PC-9 (cell line): Measurements from ENCODE around the gene TBC1D22A. TPM values are rescaled to one million over a fixed set of nuclear protein-coding genes. Genes with fewer than 3 reads are reported as not detected.

Experiments
- BruUV-seq: library from RNA; stranded (reverse); fragments of 400-500 nt; replicated peaks from 2 replicates; lab custom pipeline; 2021; lab: Mats Ljungman, UMichigan
- CTCF ChIA-PET: fragments of 300-600 bp; sonication (Branson Sonifier 250); formaldehyde crosslinking; loops from one replicate; lab custom pipeline; 2022; ENCODE audit warnings: antibody characterized with exemption; lab: Charles Lee
- POLR2A ChIA-PET: fragments of 300-600 bp; sonication (Branson Sonifier 250); formaldehyde crosslinking; loops from one replicate; lab custom pipeline; 2022; ENCODE audit warnings: antibody characterized with exemption; ENCODE audit not compliant: unreplicated experiment; lab: Charles Lee
- DNase-seq, 2 experiments: peaks; one replicate each; pipeline versions ENCODE4 v3.0.0 to v3.0.0-alpha.2; 2015 to 2022; ENCODE audit warnings: mixed read lengths in 1 of 2
- H2AFZ ChIP-seq: fragments of 200-600 bp; sonication (generic); 2 replicates; pipeline ENCODE4 v1.8.1; 2017; ENCODE audit warnings: antibody characterized with exemption
- H3F3A ChIP-seq: fragments of 200-600 bp; sonication (generic); 2 replicates; pipeline ENCODE4 v1.8.1; 2017; ENCODE audit warnings: antibody characterized with exemption, mild to moderate bottlenecking, low read depth; ENCODE audit not compliant: insufficient read depth
- H3K27ac ChIP-seq: fragments of 200-600 bp; sonication (generic); 2 replicates; pipeline ENCODE4 v1.6.1; 2016; ENCODE audit warnings: mixed run types
- H3K27me3 ChIP-seq: fragments of 200-600 bp; sonication (generic); 2 replicates; pipeline ENCODE4 v1.6.1; 2016; ENCODE audit warnings: low read depth, mixed run types; ENCODE audit not compliant: insufficient read depth
- H3K36me3 ChIP-seq: fragments of 200-600 bp; sonication (generic); 2 replicates; pipeline ENCODE4 v1.6.1; 2016; ENCODE audit warnings: low read depth, mixed run types
- H3K4me1 ChIP-seq: fragments of 200-600 bp; sonication (generic); replicated peaks from 2 replicates; pipeline ENCODE4 v1.6.1; 2016; ENCODE audit warnings: mixed run types; ENCODE audit not compliant: insufficient read depth
- H3K4me2 ChIP-seq: fragments of 200-600 bp; sonication (generic); 2 replicates; pipeline ENCODE4 v1.6.1; 2017; ENCODE audit warnings: mixed run types
- H3K4me3 ChIP-seq: fragments of 200-600 bp; sonication (generic); 2 replicates; pipeline ENCODE4 v1.6.1; 2016; ENCODE audit warnings: mixed run types
- H3K79me2 ChIP-seq: fragments of 200-600 bp; sonication (generic); 2 replicates; pipeline ENCODE4 v1.6.1; 2017; ENCODE audit warnings: low read depth, mixed run types
- H3K9me2 ChIP-seq: fragments of 200-600 bp; sonication (generic); 2 replicates; pipeline ENCODE4 v1.8.1; 2017; ENCODE audit warnings: mild to moderate bottlenecking; ENCODE audit not compliant: insufficient read depth
- H3K9me3 ChIP-seq: fragments of 200-600 bp; sonication (generic); 2 replicates; pipeline ENCODE4 v1.8.1; 2016; ENCODE audit warnings: low read depth; ENCODE audit not compliant: insufficient read depth
- H4K20me1 ChIP-seq: fragments of 200-600 bp; sonication (generic); 2 replicates; pipeline ENCODE4 v1.8.1; 2017; ENCODE audit not compliant: insufficient read depth
- CTCF ChIP-seq: fragments of 200-600 bp; sonication (generic); conservative IDR thresholded peaks from 2 replicates; pipeline ENCODE4 v1.6.1; 2017; ENCODE audit warnings: mixed run types, antibody characterized with exemption, mild to moderate bottlenecking, moderate library complexity
- EZH2 ChIP-seq: fragments of 200-600 bp; sonication (generic); IDR thresholded peaks from 2 replicates; pipeline ENCODE4 v1.8.0; 2017; ENCODE audit warnings: antibody characterized with exemption, low read depth
- intact Hi-C: fragments of 100-400 bp; cut with micrococcal nuclease; formaldehyde crosslinking; loops from one replicate; pipeline ENCODE4 v1.10.0; 2022; ENCODE audit not compliant: unreplicated experiment
- total RNA-seq: library from RNA; stranded (reverse); gene quantifications from 2 replicates; pipeline ENCODE4 v1.2.3, GENCODE V29; 2021

TBC1D22A gene
- total RNA-seq, 1 experiment from 2014 or later = 40.3 TPM

GRCh38 chr22:47072642-47072967, 310.2 kb downstream of the TBC1D22A start:
- no peaks in the 10 kb centered on the region for H3K9me2 ChIP-seq
- no peak overlapping the region for H3K4me2 ChIP-seq
- no peaks in the 10 kb centered on the region for H3F3A ChIP-seq
- no peak for TF ChIP-seq CTCF
- no peak for TF ChIP-seq EZH2
- H4K20me1 ChIP-seq = peaks cover 23% of the 10 kb centered on the region
- H3K36me3 ChIP-seq = peaks cover 5% of the 10 kb centered on the region; the same call in 1 of the 2 replicates
- H3K4me3 ChIP-seq = no peak overlapping the region
- peaks cover 4% of the 10 kb centered on the region for H3K9me3 ChIP-seq
- no peak for DNase-seq
- H2AFZ ChIP-seq = no peak overlapping the region
- ChIA-PET POLR2A (no interaction called here), CTCF (no interaction called here)
- intact Hi-C loops = no loop called here
- BruUV-seq = no TSS peak
- H3K27me3 ChIP-seq = no peaks in the 10 kb centered on the region
- no peak overlapping the region for H3K27ac ChIP-seq
- no peaks in the 10 kb centered on the region for H3K79me2 ChIP-seq
- no peaks in the 10 kb centered on the region for H3K4me1 ChIP-seq

GRCh38 chr22:47073075-47073474, 310.6 kb downstream of the TBC1D22A start:
- H3K9me3 ChIP-seq = peaks cover 4% of the 10 kb centered on the region
- H3K27me3 ChIP-seq = no peaks in the 10 kb centered on the region
- no peak overlapping the region for H3K27ac ChIP-seq
- no peaks in the 10 kb centered on the region for H3K79me2 ChIP-seq
- POLR2A ChIA-PET = no interaction called here
- H3K36me3 ChIP-seq = peaks cover 5% of the 10 kb centered on the region; the same call in 1 of the 2 replicates
- no TSS peak for BruUV-seq
- H3K4me3 ChIP-seq = no peak overlapping the region
- H3K9me2 ChIP-seq = no peaks in the 10 kb centered on the region
- H2AFZ ChIP-seq = no peak overlapping the region
- DNase-seq = no peak
- no peaks in the 10 kb centered on the region for H3F3A ChIP-seq
- no peak overlapping the region for H3K4me2 ChIP-seq
- CTCF ChIA-PET = no interaction called here
- no peaks in the 10 kb centered on the region for H3K4me1 ChIP-seq
- peaks cover 20% of the 10 kb centered on the region for H4K20me1 ChIP-seq
- intact Hi-C loops = no loop called here
- TF ChIP-seq CTCF (no peak), EZH2 (no peak)

- H3K79me2 ChIP-seq = no peaks in the 10 kb centered on the region
- H3F3A ChIP-seq = no peaks in the 10 kb centered on the region
- TF ChIP-seq EZH2 (no peak), CTCF (no peak)
- peaks cover 17% of the 10 kb centered on the region for H4K20me1 ChIP-seq
- intact Hi-C loops = no loop called here
- ChIA-PET CTCF (no interaction called here), POLR2A (no interaction called here)
- H3K27me3 ChIP-seq = no peaks in the 10 kb centered on the region
- peaks cover 5% of the 10 kb centered on the region; the same call in 1 of the 2 replicates for H3K36me3 ChIP-seq
- no TSS peak for BruUV-seq
- DNase-seq = no peak
- H3K9me3 ChIP-seq = peaks cover 4% of the 10 kb centered on the region
- no peak overlapping the region for H3K4me3 ChIP-seq
- no peaks in the 10 kb centered on the region for H3K9me2 ChIP-seq
- no peaks in the 10 kb centered on the region for H3K4me1 ChIP-seq
- H3K27ac ChIP-seq = no peak overlapping the region
- no peak overlapping the region for H3K4me2 ChIP-seq
- H2AFZ ChIP-seq = no peak overlapping the region
These were observed 311.7 kb downstream of the TBC1D22A start for GRCh38 chr22:47074105-47074504.
